GM03348 (cell line): ENCODE data around the gene PRKCZ.

Experiments used
- DNase-seq: peaks from one replicate; pipeline ENCODE4 v3.0.0; 2012; ENCODE audit warnings: low spot score

PRKCZ gene

GRCh38 chr1:2024887-2025286 is 25.3 kb upstream of the PRKCZ start:
- DNase-seq, result no peak

GRCh38 chr1:2025491-2025981 is 24.7 kb upstream of the PRKCZ start:
- peak; percentile 36 for DNase-seq

- DNase-seq, result no peak
These were observed 22.1 kb upstream of the PRKCZ start for GRCh38 chr1:2027961-2028583.

GRCh38 chr1:2028870-2029560 is 21.2 kb upstream of the PRKCZ start:
- no peak for DNase-seq

GRCh38 chr1:2029561-2029960 is 20.6 kb upstream of the PRKCZ start:
- DNase-seq, result no peak

GRCh38 chr1:2030076-2030871 is 19.9 kb upstream of the PRKCZ start:
- DNase-seq, result no peak

- DNase-seq, result no peak
These were observed 18.4 kb upstream of the PRKCZ start for GRCh38 chr1:2031546-2032540.

- DNase-seq, result no peak
These were observed 17.5 kb upstream of the PRKCZ start for GRCh38 chr1:2032737-2033136.

GRCh38 chr1:2033165-2033564 is 17.0 kb upstream of the PRKCZ start:
- DNase-seq, result no peak

- DNase-seq, result no peak
These were observed 13.9 kb upstream of the PRKCZ start for GRCh38 chr1:2036287-2036686.

- DNase-seq, result no peak
These were observed 12.8 kb upstream of the PRKCZ start for GRCh38 chr1:2037314-2037979.

GRCh38 chr1:2038229-2038628 is 12.0 kb upstream of the PRKCZ start:
- DNase-seq, result no peak

- no peak for DNase-seq
These were observed 11.0 kb upstream of the PRKCZ start for GRCh38 chr1:2039251-2039650.

GRCh38 chr1:2041305-2041704 is 8.9 kb upstream of the PRKCZ start:
- no peak for DNase-seq

GRCh38 chr1:2041887-2042286 is 8.3 kb upstream of the PRKCZ start:
- no peak for DNase-seq

GRCh38 chr1:2042830-2043773 is 7.1 kb upstream of the PRKCZ start:
- DNase-seq, result no peak

- DNase-seq, result no peak
These were observed 6.3 kb upstream of the PRKCZ start for GRCh38 chr1:2043886-2044285.

GRCh38 chr1:2044510-2045319 is 5.5 kb upstream of the PRKCZ start:
- DNase-seq, result peak; percentile 96
